Measurements from ENCODE around the gene EGFLAM.
"Not testable (repeated sequence)": the region's sequence is repeated elsewhere in the genome, so short reads cannot be mapped to it uniquely, and the experiment has no call there.

Gene EGFLAM

GRCh38 chr5:38333181-38333580 is 74.8 kb downstream of the EGFLAM start:
- H3K9me3 Mint-ChIP-seq, H3K27ac Mint-ChIP-seq, H3K27me3 Mint-ChIP-seq, H3K36me3 Mint-ChIP-seq, H3K4me1 Mint-ChIP-seq, ATAC-seq, H3K4me3 Mint-ChIP-seq: not testable (repeated sequence)

DNA sequence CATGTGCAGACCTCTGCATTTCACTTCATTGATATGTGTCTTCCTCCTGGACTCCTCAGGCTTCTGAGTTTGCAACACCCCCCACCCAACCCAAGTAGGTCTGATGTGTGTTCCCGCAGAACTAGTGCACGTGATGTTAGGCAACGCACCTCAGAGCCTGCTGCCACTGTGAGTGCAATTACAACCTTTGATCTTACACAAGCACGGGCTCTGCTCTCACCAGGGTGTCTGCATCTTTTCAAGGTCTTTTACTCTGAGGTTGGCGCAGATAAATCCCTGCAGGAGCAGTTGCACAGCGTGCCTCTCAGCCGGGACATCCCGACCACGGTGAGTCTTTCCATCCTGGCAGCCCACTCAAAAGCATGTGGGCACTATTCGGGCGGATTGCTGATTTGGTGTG is 80.1 kb downstream of the EGFLAM start:
- Mint-ChIP-seq H3K27ac (no peak overlapping the region), H3K27me3 (no peaks in the 10 kb centered on the region), H3K4me1 (no peaks in the 10 kb centered on the region), H3K9me3 (peaks cover 6% of the 10 kb centered on the region), H3K36me3 (no peaks in the 10 kb centered on the region), H3K4me3 (no peak overlapping the region)
- ATAC-seq, result no peak

- ATAC-seq, result no peak
- no peaks in the 10 kb centered on the region for H3K27me3 Mint-ChIP-seq
- no peaks in the 10 kb centered on the region for H3K36me3 Mint-ChIP-seq
- H3K4me3 Mint-ChIP-seq, result no peak overlapping the region
- no peaks in the 10 kb centered on the region for H3K4me1 Mint-ChIP-seq
- H3K9me3 Mint-ChIP-seq, result peaks cover 4% of the 10 kb centered on the region
- H3K27ac Mint-ChIP-seq, result no peak overlapping the region
Observed at GRCh38 chr5:38339446-38339845, 81.1 kb downstream of the EGFLAM start.

GRCh38 chr5:38341056-38341455 is 82.7 kb downstream of the EGFLAM start:
- H3K36me3 Mint-ChIP-seq, result no peaks in the 10 kb centered on the region

DNA sequence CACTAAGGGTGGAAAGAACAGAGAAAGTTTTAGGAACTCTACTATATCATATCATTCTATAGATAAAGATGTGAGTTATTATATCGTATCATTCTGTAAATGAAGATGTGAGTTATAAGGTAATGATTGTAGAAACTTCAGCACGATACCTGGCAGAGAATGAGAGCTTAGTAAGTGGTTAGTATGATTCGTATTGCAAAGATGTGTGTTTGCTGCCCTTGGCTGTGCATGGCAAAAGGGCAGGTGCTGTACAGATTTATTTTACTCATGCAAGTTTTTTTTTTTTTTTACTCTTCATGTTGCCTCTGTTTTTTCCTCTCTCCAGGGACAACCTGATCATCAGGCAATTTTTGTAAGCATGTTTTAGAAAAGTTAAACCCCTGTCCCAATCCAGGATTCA is 83.3 kb downstream of the EGFLAM start:
- Mint-ChIP-seq H3K27me3 (no peaks in the 10 kb centered on the region), H3K9me3 (peaks cover 4% of the 10 kb centered on the region), H3K27ac (no peak overlapping the region), H3K4me1 (no peaks in the 10 kb centered on the region), H3K4me3 (no peak overlapping the region), H3K36me3 (no peaks in the 10 kb centered on the region)
- ATAC-seq, result no peak

More at GRCh38 chr5:38341056-38341455, 82.7 kb downstream of the EGFLAM start:
- H3K4me3 Mint-ChIP-seq, result no peak overlapping the region
- no peaks in the 10 kb centered on the region for H3K27me3 Mint-ChIP-seq
- no peak for ATAC-seq
- no peak overlapping the region for H3K27ac Mint-ChIP-seq
- H3K4me1 Mint-ChIP-seq, result no peaks in the 10 kb centered on the region
- peaks cover 4% of the 10 kb centered on the region for H3K9me3 Mint-ChIP-seq

- H3K36me3 Mint-ChIP-seq, result no peaks in the 10 kb centered on the region
- H3K27ac Mint-ChIP-seq, result no peak overlapping the region
- no peaks in the 10 kb centered on the region for H3K27me3 Mint-ChIP-seq
- H3K4me1 Mint-ChIP-seq, result no peaks in the 10 kb centered on the region
- ATAC-seq, result no peak
- H3K9me3 Mint-ChIP-seq, result peaks cover 4% of the 10 kb centered on the region
- H3K4me3 Mint-ChIP-seq, result no peak overlapping the region
Observed at GRCh38 chr5:38342261-38342660, 83.9 kb downstream of the EGFLAM start.

- no peaks in the 10 kb centered on the region for H3K36me3 Mint-ChIP-seq
- H3K9me3 Mint-ChIP-seq, result peaks cover 8% of the 10 kb centered on the region
- H3K27me3 Mint-ChIP-seq, result no peaks in the 10 kb centered on the region
- no peak overlapping the region for H3K4me3 Mint-ChIP-seq
- H3K4me1 Mint-ChIP-seq, result no peaks in the 10 kb centered on the region
- ATAC-seq, result no peak
- H3K27ac Mint-ChIP-seq, result no peak overlapping the region
Observed at GRCh38 chr5:38344891-38345290, 86.5 kb downstream of the EGFLAM start.

DNA sequence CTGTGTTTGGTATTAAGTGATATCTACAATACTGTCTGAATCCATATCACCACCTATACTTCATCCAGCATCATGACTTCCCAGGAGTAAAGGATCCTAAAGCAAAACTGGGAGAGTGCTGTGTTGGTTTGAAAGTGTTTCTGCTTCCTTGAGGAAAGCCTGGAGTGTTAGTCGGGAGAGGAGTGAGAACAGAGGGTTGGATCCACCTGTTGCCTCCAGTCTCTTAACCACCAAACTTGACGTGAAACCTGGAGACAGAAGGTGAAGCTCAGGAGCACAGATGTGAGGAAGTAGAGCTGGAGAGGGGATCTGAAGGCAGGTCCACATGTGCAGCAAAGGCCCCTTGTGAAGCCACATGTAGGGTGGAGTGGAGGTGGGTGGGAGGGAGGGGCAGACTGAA is 88.2 kb downstream of the EGFLAM start:
- Mint-ChIP-seq H3K4me3 (no peak overlapping the region), H3K4me1 (no peaks in the 10 kb centered on the region), H3K27ac (no peak overlapping the region), H3K27me3 (no peaks in the 10 kb centered on the region), H3K9me3 (peaks cover 4% of the 10 kb centered on the region), H3K36me3 (no peaks in the 10 kb centered on the region)
- ATAC-seq, result no peak

DNA sequence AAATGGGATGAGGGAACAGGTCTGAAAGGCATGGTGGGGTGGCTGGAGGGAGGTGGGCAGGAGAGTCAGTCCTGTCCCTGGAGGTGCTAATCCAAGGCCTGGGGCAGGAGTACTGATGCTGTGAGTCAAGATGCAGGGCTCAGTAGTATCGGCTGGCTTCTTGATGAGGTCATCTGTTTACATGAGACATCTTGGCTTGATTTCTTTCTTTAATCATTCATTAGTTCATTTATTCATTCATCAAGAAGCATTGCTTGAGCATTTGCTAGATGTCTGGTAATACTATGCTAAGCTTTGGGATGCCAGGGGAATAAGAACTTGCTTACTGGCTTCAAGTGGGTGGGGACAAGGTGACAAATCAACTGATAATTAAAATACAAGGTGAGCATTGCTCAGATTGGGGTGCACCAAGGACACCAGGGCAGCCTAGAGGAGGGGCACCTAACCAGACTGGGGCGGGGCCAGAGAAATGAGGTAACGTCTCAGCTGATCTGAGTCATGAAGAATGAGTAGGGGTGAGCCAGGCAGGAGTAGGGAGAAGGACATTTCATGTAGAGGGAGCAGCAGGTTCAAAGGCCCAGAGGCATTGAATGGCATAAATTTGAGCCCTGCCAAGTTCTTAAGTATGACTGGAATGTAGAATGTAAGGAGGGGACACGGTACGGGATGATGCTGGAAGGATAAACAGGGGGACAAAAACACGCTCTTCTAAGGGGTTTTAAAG is 88.8 kb downstream of the EGFLAM start:
- no peaks in the 10 kb centered on the region for H3K27me3 Mint-ChIP-seq
- no peaks in the 10 kb centered on the region for H3K36me3 Mint-ChIP-seq
- no peak for ATAC-seq
- no peak overlapping the region for H3K4me3 Mint-ChIP-seq
- no peaks in the 10 kb centered on the region for H3K4me1 Mint-ChIP-seq
- H3K9me3 Mint-ChIP-seq, result peaks cover 4% of the 10 kb centered on the region
- no peak overlapping the region for H3K27ac Mint-ChIP-seq

DNA sequence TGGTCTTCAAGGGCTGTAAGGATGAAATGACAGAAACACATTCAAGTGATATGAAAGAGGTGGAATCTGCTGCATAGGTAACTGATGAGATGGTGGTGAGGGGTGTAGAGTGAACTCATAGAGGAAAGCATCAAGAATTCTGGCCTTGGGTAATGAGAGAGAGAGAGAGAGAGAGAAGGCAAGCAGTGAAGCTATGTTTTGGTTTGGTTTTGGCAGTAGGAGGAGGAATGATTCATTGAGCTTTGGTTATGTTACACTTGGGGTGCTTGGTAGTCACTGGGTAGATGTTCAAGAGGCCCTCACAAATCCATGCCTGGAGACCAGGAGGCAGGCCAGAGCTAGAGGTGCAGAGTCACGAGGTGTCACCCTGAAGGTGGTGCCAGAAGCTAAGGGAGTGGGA is 89.5 kb downstream of the EGFLAM start:
- Mint-ChIP-seq H3K9me3 (peaks cover 4% of the 10 kb centered on the region), H3K27me3 (no peaks in the 10 kb centered on the region), H3K4me1 (no peaks in the 10 kb centered on the region), H3K4me3 (no peak overlapping the region), H3K27ac (no peak overlapping the region), H3K36me3 (no peaks in the 10 kb centered on the region)
- ATAC-seq, result no peak

- Mint-ChIP-seq H3K4me1 (no peaks in the 10 kb centered on the region), H3K27me3 (no peaks in the 10 kb centered on the region), H3K27ac (no peak overlapping the region), H3K4me3 (no peak overlapping the region), H3K36me3 (no peaks in the 10 kb centered on the region), H3K9me3 (no peaks in the 10 kb centered on the region)
- ATAC-seq, result no peak
Observed at GRCh38 chr5:38360323-38361061, 102.1 kb downstream of the EGFLAM start.

- Mint-ChIP-seq H3K36me3 (no peaks in the 10 kb centered on the region), H3K4me3 (no peak overlapping the region), H3K27ac (no peak overlapping the region), H3K9me3 (no peaks in the 10 kb centered on the region), H3K27me3 (no peaks in the 10 kb centered on the region), H3K4me1 (no peaks in the 10 kb centered on the region)
- no peak for ATAC-seq
Observed at GRCh38 chr5:38362713-38363112, 104.4 kb downstream of the EGFLAM start.

- Mint-ChIP-seq H3K27ac (no peak overlapping the region), H3K4me1 (no peaks in the 10 kb centered on the region), H3K9me3 (no peaks in the 10 kb centered on the region), H3K27me3 (no peaks in the 10 kb centered on the region), H3K36me3 (no peaks in the 10 kb centered on the region), H3K4me3 (no peak overlapping the region)
- ATAC-seq, result no peak
Observed at GRCh38 chr5:38364825-38365224, 106.5 kb downstream of the EGFLAM start.

DNA sequence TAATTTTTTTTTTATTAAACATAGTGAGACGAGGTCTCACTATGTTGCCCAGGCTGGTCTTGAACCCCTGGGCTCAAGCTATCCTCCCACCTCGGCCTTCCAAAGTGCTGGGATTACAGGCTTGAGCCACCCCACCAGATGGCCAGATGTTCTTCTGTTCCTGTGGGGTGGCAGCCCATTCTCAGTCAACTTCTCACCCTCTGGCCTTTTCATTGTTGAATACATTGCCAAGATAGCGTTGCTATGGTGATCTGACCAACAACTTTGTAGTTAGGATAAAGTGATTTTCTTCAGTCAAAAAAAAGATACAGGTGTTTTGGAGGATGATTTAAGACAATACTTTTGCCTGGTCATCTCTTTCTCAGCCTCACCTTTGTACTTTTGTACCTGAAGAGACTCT is 109.1 kb downstream of the EGFLAM start:
- Mint-ChIP-seq H3K27me3 (no peaks in the 10 kb centered on the region), H3K27ac (no peak overlapping the region), H3K9me3 (no peaks in the 10 kb centered on the region), H3K4me1 (no peaks in the 10 kb centered on the region), H3K36me3 (no peaks in the 10 kb centered on the region), H3K4me3 (no peak overlapping the region)
- no peak for ATAC-seq

DNA sequence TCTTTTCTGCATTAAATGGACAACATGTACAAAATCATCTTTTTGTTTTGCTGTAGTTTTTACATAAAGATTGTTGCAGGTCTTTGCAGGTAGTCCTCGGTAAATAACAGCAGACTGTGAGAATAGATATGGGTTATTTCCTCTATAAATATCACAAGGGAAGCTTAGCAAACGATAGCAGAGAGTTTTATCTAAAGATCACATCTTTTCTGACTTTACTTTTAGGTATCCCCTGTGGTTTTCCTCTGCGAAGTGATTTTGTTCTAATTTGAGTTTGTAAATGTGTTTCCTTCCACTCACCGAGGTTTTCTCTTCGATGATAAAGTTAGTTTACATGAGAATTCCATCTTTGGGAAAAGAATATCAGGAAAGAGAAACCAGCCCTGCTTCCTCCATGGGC is 109.6 kb downstream of the EGFLAM start:
- ATAC-seq, result no peak
- Mint-ChIP-seq H3K36me3 (no peaks in the 10 kb centered on the region), H3K4me3 (no peak overlapping the region), H3K27me3 (no peaks in the 10 kb centered on the region), H3K9me3 (no peaks in the 10 kb centered on the region), H3K27ac (no peak overlapping the region), H3K4me1 (no peaks in the 10 kb centered on the region)

- ATAC-seq, result no peak
- Mint-ChIP-seq H3K27me3 (no peaks in the 10 kb centered on the region), H3K36me3 (no peaks in the 10 kb centered on the region), H3K4me3 (no peak overlapping the region), H3K4me1 (no peaks in the 10 kb centered on the region), H3K27ac (no peak overlapping the region), H3K9me3 (no peaks in the 10 kb centered on the region)
Observed at GRCh38 chr5:38369692-38370091, 111.3 kb downstream of the EGFLAM start.

All from stimulated activated memory B cell treated with anti-CD40 and anti-IgM and Interleukin-4, amounts not matched to agents 10 μg/mL and 1 μg/mL and 100 μg/mL, for 72 hours (primary cell).